Measurements from ENCODE around the gene PRIM2. TPM values are rescaled to one million over a fixed set of nuclear protein-coding genes. Genes with fewer than 3 reads are reported as not detected.
"Not testable (repeated sequence)": the region's sequence is repeated elsewhere in the genome, so short reads cannot be mapped to it uniquely, and the experiment has no call there.

The PRIM2 gene
- total and polyA plus RNA-seq, 10 of the 15 experiments (the other 5 are each of a cell fraction or from before 2014, with no cell fraction given): 13.2 to 38.6 (median 25.1) TPM

DNA sequence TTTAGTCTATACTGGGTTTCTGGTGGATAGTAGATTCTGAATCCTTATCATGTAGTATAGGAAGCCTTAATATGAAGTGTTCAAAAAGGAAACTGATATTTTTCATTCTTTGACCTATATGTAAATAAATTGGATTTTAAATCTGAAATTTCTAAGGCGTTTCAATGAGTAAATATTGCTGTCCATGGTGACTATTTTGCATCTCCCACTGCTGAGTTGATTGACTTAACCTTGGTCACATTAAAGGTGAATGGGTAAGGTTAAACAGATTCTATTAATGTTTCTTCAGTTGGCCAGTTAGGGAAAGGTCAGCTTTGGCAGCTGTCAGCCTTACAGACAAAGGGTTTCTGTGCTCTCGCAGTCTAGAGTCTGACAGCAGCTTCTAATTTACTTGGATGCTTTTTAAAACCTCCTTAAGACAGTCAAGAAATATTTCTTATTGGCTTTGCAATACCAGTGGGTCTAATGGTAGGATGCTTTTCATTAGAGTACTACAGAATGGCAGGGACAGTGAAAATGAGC is 24.8 kb downstream of the PRIM2 start (continued):
- TF ChIP-seq, protein P1, sequence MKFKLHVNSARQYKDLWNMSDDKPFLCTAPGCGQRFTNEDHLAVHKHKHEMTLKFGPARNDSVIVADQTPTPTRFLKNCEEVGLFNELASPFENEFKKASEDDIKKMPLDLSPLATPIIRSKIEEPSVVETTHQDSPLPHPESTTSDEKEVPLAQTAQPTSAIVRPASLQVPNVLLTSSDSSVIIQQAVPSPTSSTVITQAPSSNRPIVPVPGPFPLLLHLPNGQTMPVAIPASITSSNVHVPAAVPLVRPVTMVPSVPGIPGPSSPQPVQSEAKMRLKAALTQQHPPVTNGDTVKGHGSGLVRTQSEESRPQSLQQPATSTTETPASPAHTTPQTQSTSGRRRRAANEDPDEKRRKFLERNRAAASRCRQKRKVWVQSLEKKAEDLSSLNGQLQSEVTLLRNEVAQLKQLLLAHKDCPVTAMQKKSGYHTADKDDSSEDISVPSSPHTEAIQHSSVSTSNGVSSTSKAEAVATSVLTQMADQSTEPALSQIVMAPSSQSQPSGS (IDR thresholded peaks at IDR 0.05; ENCODE audit: low read length): no peak
- no peak for TF ChIP-seq SMARCA5 (IDR thresholded peaks at IDR 0.05)
- TF ChIP-seq KLF5 (IDR thresholded peaks at IDR 0.05; ENCODE audit: partially characterized antibody): no peak
- TF ChIP-seq, protein P2, sequence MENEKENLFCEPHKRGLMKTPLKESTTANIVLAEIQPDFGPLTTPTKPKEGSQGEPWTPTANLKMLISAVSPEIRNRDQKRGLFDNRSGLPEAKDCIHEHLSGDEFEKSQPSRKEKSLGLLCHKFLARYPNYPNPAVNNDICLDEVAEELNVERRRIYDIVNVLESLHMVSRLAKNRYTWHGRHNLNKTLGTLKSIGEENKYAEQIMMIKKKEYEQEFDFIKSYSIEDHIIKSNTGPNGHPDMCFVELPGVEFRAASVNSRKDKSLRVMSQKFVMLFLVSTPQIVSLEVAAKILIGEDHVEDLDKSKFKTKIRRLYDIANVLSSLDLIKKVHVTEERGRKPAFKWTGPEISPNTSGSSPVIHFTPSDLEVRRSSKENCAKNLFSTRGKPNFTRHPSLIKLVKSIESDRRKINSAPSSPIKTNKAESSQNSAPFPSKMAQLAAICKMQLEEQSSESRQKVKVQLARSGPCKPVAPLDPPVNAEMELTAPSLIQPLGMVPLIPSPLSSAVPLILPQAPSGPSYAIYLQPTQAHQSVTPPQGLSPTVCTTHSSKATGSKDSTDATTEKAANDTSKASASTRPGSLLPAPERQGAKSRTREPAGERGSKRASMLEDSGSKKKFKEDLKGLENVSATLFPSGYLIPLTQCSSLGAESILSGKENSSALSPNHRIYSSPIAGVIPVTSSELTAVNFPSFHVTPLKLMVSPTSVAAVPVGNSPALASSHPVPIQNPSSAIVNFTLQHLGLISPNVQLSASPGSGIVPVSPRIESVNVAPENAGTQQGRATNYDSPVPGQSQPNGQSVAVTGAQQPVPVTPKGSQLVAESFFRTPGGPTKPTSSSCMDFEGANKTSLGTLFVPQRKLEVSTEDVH (IDR thresholded peaks at IDR 0.05; ENCODE audit: low read depth, partially characterized antibody): no peak
- no peak for TF ChIP-seq JUNB (IDR thresholded peaks at IDR 0.05)
- no peak for TF ChIP-seq MYC (IDR thresholded peaks at IDR 0.05; ENCODE audit: insufficient read depth, insufficient read length, insufficient replicate concordance, low read length, severe bottlenecking)
- TF ChIP-seq KAT2A (conservative IDR thresholded peaks at IDR 0.05; ENCODE audit: control insufficient read depth, low read depth, low read length): no peak

DNA sequence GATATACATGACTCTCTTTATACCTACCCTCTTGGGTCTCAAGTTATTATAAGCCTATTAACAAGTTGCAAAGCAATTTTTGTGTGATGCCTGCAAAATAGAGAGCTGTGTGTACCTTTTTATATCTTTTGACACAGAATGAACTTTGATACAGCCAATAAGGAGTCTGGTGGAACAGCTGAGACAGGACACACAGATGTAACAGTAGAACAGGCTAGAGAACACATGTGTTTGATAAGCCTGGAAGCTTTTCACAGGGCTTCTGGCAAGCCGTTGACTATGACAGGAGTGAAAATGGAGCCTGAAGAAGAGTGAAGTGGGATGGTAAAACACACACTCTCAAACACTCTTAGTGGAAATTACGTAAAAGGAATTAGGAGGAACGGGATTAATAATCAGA is 25.9 kb downstream of the PRIM2 start:
- H3K4me2 ChIP-seq (ENCODE audit: control insufficient read depth, insufficient read depth); intact Hi-C loops (cut with micrococcal nuclease; ENCODE audit: unreplicated experiment); BruUV-seq (replicated peaks); H3K4me3 ChIP-seq; H3K36me3 ChIP-seq (ENCODE audit: control insufficient read depth in 2 of 2, insufficient read depth in 2 of 2, low read length in 1 of 2); SMC1A ChIA-PET (ENCODE audit: uncharacterized antibody, unreplicated experiment); CTCF ChIA-PET; RAD21 ChIA-PET (ENCODE audit: unreplicated experiment); H3K27ac ChIP-seq (ENCODE audit: control insufficient read depth, insufficient read depth); H4K20me1 ChIP-seq (ENCODE audit: control insufficient read depth, insufficient read depth); H3K27me3 ChIP-seq (replicated peaks in 1 of 2; ENCODE audit: control insufficient read depth in 2 of 2, insufficient read depth in 2 of 2, low read length in 1 of 2); H3K9me3 ChIP-seq (replicated peaks; ENCODE audit: control insufficient read depth, insufficient read depth, low read length); H3K9ac ChIP-seq (ENCODE audit: control insufficient read depth, insufficient read depth, low read length); ATAC-seq; POLR2A ChIA-PET; H3K79me2 ChIP-seq (ENCODE audit: control insufficient read depth, insufficient read depth, low read length); FAIRE-seq; H3K4me1 ChIP-seq (ENCODE audit: control insufficient read depth, insufficient read depth, low read length); H2AFZ ChIP-seq (ENCODE audit: control insufficient read depth, low read depth, low read length); DNase-seq (ENCODE audit: low read depth, low spot score); in situ Hi-C loops (cut with MboI): not testable (repeated sequence)
- WGBS (ENCODE audit: insufficient coverage, insufficient replicate concordance, low lambda C conversion rate, missing lambda C conversion rate): 100% methylated on average over 3 of the region's 3 CpGs

DNA sequence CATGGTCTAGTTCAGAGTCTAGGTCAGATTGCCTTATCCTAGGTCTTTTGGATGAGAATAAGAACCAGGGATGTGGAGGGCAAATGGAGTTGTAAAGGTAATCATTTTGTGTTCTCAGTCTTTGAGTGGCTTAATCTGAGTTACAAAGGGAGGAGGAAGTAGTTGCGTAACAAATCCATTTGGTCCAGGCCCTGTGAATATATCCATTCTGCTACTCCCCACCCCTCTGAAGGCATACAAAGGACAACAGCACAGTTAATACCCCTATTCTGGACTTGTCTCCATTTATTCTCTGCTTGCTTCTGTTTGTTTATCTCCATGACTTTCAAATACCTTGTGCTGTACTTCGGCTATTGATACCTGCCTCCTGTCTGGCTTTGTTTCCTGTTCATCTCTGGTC is 29.3 kb downstream of the PRIM2 start:
- intact Hi-C loops (cut with micrococcal nuclease; ENCODE audit: unreplicated experiment); CTCF ChIA-PET; H3K4me2 ChIP-seq (ENCODE audit: control insufficient read depth, insufficient read depth); H3K27me3 ChIP-seq (replicated peaks in 1 of 2; ENCODE audit: control insufficient read depth in 2 of 2, insufficient read depth in 2 of 2, low read length in 1 of 2); H3K4me1 ChIP-seq (ENCODE audit: control insufficient read depth, insufficient read depth, low read length); ATAC-seq; SMC1A ChIA-PET (ENCODE audit: uncharacterized antibody, unreplicated experiment); H4K20me1 ChIP-seq (ENCODE audit: control insufficient read depth, insufficient read depth); H3K9me3 ChIP-seq (replicated peaks; ENCODE audit: control insufficient read depth, insufficient read depth, low read length); H3K27ac ChIP-seq (ENCODE audit: control insufficient read depth, insufficient read depth); H3K9ac ChIP-seq (ENCODE audit: control insufficient read depth, insufficient read depth, low read length); BruUV-seq (replicated peaks); H2AFZ ChIP-seq (ENCODE audit: control insufficient read depth, low read depth, low read length); H3K79me2 ChIP-seq (ENCODE audit: control insufficient read depth, insufficient read depth, low read length); H3K36me3 ChIP-seq (ENCODE audit: control insufficient read depth in 2 of 2, insufficient read depth in 2 of 2, low read length in 1 of 2); in situ Hi-C loops (cut with MboI); DNase-seq (ENCODE audit: low read depth, low spot score); H3K4me3 ChIP-seq; FAIRE-seq; POLR2A ChIA-PET; RAD21 ChIA-PET (ENCODE audit: unreplicated experiment): not testable (repeated sequence)
- WGBS (ENCODE audit: insufficient coverage, insufficient replicate concordance, low lambda C conversion rate, missing lambda C conversion rate): 100% methylated on average over 2 of the region's 2 CpGs
